22Rv1 (cell line): ENCODE measurements around the gene KCNIP4.

Experiments used
- CTCF ChIP-seq: fragments of 450-650 bp; IDR thresholded peaks from 2 replicates; pipeline ENCODE4 v1.5.1; 2017; ENCODE audit warnings: mild to moderate bottlenecking
- ZFX ChIP-seq: fragments of 450-650 bp; IDR thresholded peaks from 2 replicates; pipeline ENCODE4 v1.6.1; 2017; ENCODE audit warnings: antibody characterized with exemption, borderline replicate concordance

- TF ChIP-seq CTCF, result no peak
- no peak for TF ChIP-seq ZFX
Measured at GRCh38 chr4:21366840-21367239, 581.7 kb downstream of the KCNIP4 start.
